Body of pancreas (tissue), 4 donors: ENCODE data around the gene LMNTD1. TPM values are rescaled to one million over a fixed set of nuclear protein-coding genes. Genes with fewer than 3 reads are reported as not detected.
A peak's percentile ranks its signal among the peaks of the same experiment; 100 is the strongest.

Source experiments
- ATAC-seq: fragments of 150-250 bp; one replicate; pipeline ENCODE4 v1.9.1; 2016
- DNase-seq, 4 donors: peaks; one replicate each; pipeline ENCODE4 v3.0.0-alpha.2; 2019
- H3K27ac ChIP-seq, 4 donors: fragments of 200-600 bp; sonication (generic); 1 replicate in 3 of 4; 2 replicates in 1 of 4; pipeline versions ENCODE4 v1.5.1 to v1.6.1; 2016 to 2019; ENCODE audit warnings: mild to moderate bottlenecking in 1 of 4, mixed read lengths in 1 of 4, moderate library complexity in 1 of 4
- H3K27me3 ChIP-seq, 2 donors: fragments of 200-600 bp; sonication (generic); one replicate each; pipeline ENCODE4 v1.6.0; 2016; ENCODE audit warnings: mild to moderate bottlenecking in 1 of 2
- H3K36me3 ChIP-seq, 2 donors: fragments of 200-600 bp; sonication (generic); replicated peaks in 1 of 2; 2 replicates each; pipeline ENCODE4 v1.5.1; 2016; ENCODE audit warnings: low read depth in 2 of 2; ENCODE audit not compliant: insufficient read depth in 1 of 2
- H3K4me1 ChIP-seq: fragments of 200-600 bp; sonication (generic); one replicate; pipeline ENCODE4 v1.6.0; 2016
- H3K4me3 ChIP-seq, 2 donors: fragments of 200-600 bp; sonication (generic); 1 replicate in 1 of 2; 2 replicates in 1 of 2; pipeline ENCODE4 v1.5.1; 2016 to 2019
- H3K9me3 ChIP-seq, 3 donors: fragments of 200-600 bp; sonication (generic); 1 replicate in 2 of 3; 2 replicates in 1 of 3; pipeline ENCODE4 v1.5.1; 2016
- CTCF ChIP-seq, 7 experiments: fragments of 450-650 bp in 4 of 7; fragments of 200-600 bp in 3 of 7; sonication (generic) in 3 of 7; IDR thresholded peaks; one replicate each; pipeline ENCODE4 v1.5.1; 2016 to 2019; ENCODE audit warnings: antibody characterized with exemption in 7 of 7
- POLR2A ChIP-seq, 3 donors: fragments of 450-650 bp; IDR thresholded peaks; one replicate each; pipeline ENCODE4 v1.6.1; 2016; ENCODE audit warnings: antibody characterized with exemption in 3 of 3, mild to moderate bottlenecking in 2 of 3
- WGBS, 2 donors: methylation state at CpG; one replicate each; pipeline ENCODE4 v1.1.5; 2017; 5-methylcytosine and 5-hydroxymethylcytosine counted together
- intact Hi-C: fragments of 100-400 bp; cut with DNase I; formaldehyde crosslinking; loops from one replicate; pipeline ENCODE4 v1.15.1; 2023
- total RNA-seq, 2 donors: library from RNA; depleted of rRNA; stranded (reverse); fragments of >200 nt; gene quantifications; one replicate each; pipeline ENCODE4 v1.1.0, GENCODE V29; 2016

The LMNTD1 gene
- total RNA-seq, 2 donors from 2014 or later: 1.3 to 21.4 TPM

DNA sequence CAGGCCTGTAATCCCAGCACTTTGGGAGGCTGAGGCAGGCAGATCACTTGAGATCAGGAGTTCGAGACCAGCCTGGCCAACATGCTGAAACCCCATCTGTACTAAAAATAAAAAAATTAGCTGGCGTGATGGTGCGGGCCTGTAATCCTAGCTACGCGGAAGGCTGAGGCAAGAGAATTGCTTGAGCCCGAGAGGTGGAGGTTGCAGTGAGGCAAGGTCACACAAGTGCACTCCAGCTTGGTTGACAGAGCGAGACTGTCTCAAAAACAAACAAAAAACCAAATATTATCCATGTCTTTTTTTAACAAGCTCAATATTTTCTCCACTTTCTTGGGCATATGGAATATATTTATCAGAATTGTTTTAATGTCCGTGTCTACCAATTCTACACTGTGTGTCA is 89.6 kb downstream of the LMNTD1 start:
- Histone ChIP-seq H3K9me3 (no peaks in the 10 kb centered on the region), H3K36me3 (no peaks in the 10 kb centered on the region), H3K4me3 (no peak overlapping the region), H3K4me1 (no peaks in the 10 kb centered on the region), H3K27me3 (no peaks in the 10 kb centered on the region), H3K27ac (no peak overlapping the region)
- ATAC-seq (no peak), DNase-seq (no peak)
- 91 to 98% methylated on average over 8 of the region's 8 CpGs for WGBS, 2 donors
- intact Hi-C loops: no loop called here
- TF ChIP-seq POLR2A (IDR thresholded peaks at IDR 0.05) (no peak), CTCF (IDR thresholded peaks at IDR 0.05) (no peak)

DNA sequence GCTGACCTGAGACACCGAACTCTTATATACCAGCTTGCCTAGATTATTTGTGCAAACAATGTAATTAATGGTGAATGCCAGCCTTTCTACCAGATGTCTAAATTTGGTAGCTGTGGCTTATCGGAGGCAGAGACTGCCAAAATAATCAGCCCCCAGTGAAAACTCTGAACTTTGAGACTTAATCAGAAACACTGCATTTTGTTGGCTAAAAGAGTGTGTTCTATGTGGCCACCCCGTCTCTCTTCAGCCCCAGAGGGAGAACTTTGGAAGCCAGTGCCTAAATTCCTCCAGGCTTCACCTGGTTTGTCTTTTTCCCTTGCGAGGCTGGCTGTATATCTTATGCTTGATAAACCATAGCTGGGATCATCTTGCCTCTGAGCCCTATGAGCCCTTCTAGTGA is 90.1 kb downstream of the LMNTD1 start:
- no peaks in the 10 kb centered on the region for H3K36me3 ChIP-seq
- H3K27me3 ChIP-seq: no peaks in the 10 kb centered on the region
- H3K27ac ChIP-seq: no peak overlapping the region
- ATAC-seq: no peak
- no peaks in the 10 kb centered on the region for H3K4me1 ChIP-seq
- H3K9me3 ChIP-seq: no peaks in the 10 kb centered on the region
- WGBS, 2 donors: 42 to 55% methylated on average over 4 of the region's 4 CpGs
- intact Hi-C loops: no loop called here
- no peak for DNase-seq
- H3K4me3 ChIP-seq: no peak overlapping the region
- no peak for TF ChIP-seq CTCF (IDR thresholded peaks at IDR 0.05)
- TF ChIP-seq POLR2A (IDR thresholded peaks at IDR 0.05): no peak

DNA sequence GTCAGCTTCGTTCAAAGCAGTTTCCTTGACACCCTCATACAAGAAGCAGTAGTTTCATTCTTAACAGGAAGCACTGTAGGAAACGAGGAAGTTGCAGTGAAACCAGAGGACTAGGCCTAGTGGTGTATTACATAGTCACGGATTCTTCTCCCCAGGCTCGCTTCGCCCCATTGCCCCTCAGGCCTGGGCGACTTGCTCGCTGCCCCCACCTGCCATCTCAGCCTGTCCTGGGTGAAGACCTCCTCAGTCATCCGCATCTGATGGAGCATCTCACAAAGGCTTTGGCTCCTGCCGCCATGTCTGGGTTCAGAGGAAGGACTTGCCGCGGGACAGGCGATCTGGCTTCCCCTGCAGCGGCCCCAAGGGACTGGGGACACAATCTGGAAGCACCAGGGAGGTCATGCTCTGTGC is 93.5 kb downstream of the LMNTD1 start:
- Histone ChIP-seq H3K27ac (no peak overlapping the region), H3K4me1 (no peaks in the 10 kb centered on the region), H3K9me3 (no peaks in the 10 kb centered on the region), H3K36me3 (no peaks in the 10 kb centered on the region), H3K4me3 (no peak overlapping the region), H3K27me3 (no peaks in the 10 kb centered on the region)
- ATAC-seq (no peak), DNase-seq (no peak)
- intact Hi-C loops: no loop called here
- 83 to 86% methylated on average over 13 of the region's 13 CpGs for WGBS, 2 donors
- TF ChIP-seq POLR2A (IDR thresholded peaks at IDR 0.05) (no peak), CTCF (IDR thresholded peaks at IDR 0.05) (no peak)

GRCh38 chr12:25458047-25458552 is 95.0 kb downstream of the LMNTD1 start:
- intact Hi-C loops: no loop called here
- WGBS, 2 donors: 40 to 44% methylated on average over 6 of the region's 6 CpGs
- Histone ChIP-seq H3K9me3 (no peaks in the 10 kb centered on the region), H3K36me3 (no peaks in the 10 kb centered on the region), H3K4me3 (no peak overlapping the region), H3K27ac (no peak overlapping the region), H3K27me3 (no peaks in the 10 kb centered on the region), H3K4me1 (no peaks in the 10 kb centered on the region)
- TF ChIP-seq POLR2A (IDR thresholded peaks at IDR 0.05): no peak
- no peak for TF ChIP-seq CTCF (IDR thresholded peaks at IDR 0.05)
- DNase-seq (peak in 3 of 4 donors; percentile 14 to 36 (median 18)), ATAC-seq (peak; percentile 24)

- Histone ChIP-seq H3K4me1 (no peaks in the 10 kb centered on the region), H3K4me3 (no peak overlapping the region), H3K27ac (no peak overlapping the region), H3K36me3 (no peaks in the 10 kb centered on the region), H3K27me3 (no peaks in the 10 kb centered on the region), H3K9me3 (no peaks in the 10 kb centered on the region)
- TF ChIP-seq POLR2A (IDR thresholded peaks at IDR 0.05): no peak
- no peak for TF ChIP-seq CTCF (IDR thresholded peaks at IDR 0.05)
- ATAC-seq (no peak), DNase-seq (no peak)
- 64 to 84% methylated on average over 4 of the region's 4 CpGs for WGBS, 2 donors
- intact Hi-C loops: no loop called here
Measured at GRCh38 chr12:25456474-25456873, 96.6 kb downstream of the LMNTD1 start.
